Ishikawa (cell line): ENCODE data around the gene TRPM3.

Experiments used
- CEBPB ChIP-seq: IDR thresholded peaks from 2 replicates; pipeline ENCODE4 v1.6.1; 2012
- CREB1 ChIP-seq: IDR thresholded peaks from 2 replicates; pipeline ENCODE4 v1.6.1; 2012; ENCODE audit warnings: low read depth
- EGR1 ChIP-seq: IDR thresholded peaks from 2 replicates; pipeline ENCODE4 v1.6.1; 2012
- EP300 ChIP-seq: IDR thresholded peaks from 2 replicates; pipeline ENCODE4 v1.6.1; 2012; ENCODE audit warnings: borderline replicate concordance
- FOXM1 ChIP-seq: IDR thresholded peaks from 2 replicates; pipeline ENCODE4 v1.6.1; 2012; ENCODE audit warnings: low read depth, borderline replicate concordance
- MAX ChIP-seq: IDR thresholded peaks from 2 replicates; pipeline ENCODE4 v1.6.1; 2012
- NFIC ChIP-seq: IDR thresholded peaks from 2 replicates; pipeline ENCODE4 v1.6.1; 2012
- RAD21 ChIP-seq: IDR thresholded peaks from 2 replicates; pipeline ENCODE4 v1.6.1; 2012; ENCODE audit warnings: low read depth
- REST ChIP-seq: IDR thresholded peaks from 2 replicates; pipeline ENCODE4 v1.6.1; 2012; ENCODE audit warnings: low read depth, mild to moderate bottlenecking
- TAF1 ChIP-seq: IDR thresholded peaks from 2 replicates; pipeline ENCODE4 v1.6.1; 2012; ENCODE audit warnings: low read depth, mild to moderate bottlenecking
- TCF12 ChIP-seq: IDR thresholded peaks from 2 replicates; pipeline ENCODE4 v1.6.1; 2012; ENCODE audit warnings: low read depth
- TEAD4 ChIP-seq: IDR thresholded peaks from 2 replicates; pipeline ENCODE4 v1.6.1; 2012
- USF1 ChIP-seq: IDR thresholded peaks from 2 replicates; pipeline ENCODE4 v1.6.1; 2012
- YY1 ChIP-seq: IDR thresholded peaks from 2 replicates; pipeline ENCODE4 v1.6.1; 2012; ENCODE audit warnings: low read depth
- ZBTB7A ChIP-seq: IDR thresholded peaks from 2 replicates; pipeline ENCODE4 v1.6.1; 2012; ENCODE audit warnings: low read depth

TRPM3 gene

GRCh38 chr9:71048280-71048679 lies 73.1 kb downstream of the TRPM3 start:
- peak; percentile 73 for TF ChIP-seq TCF12
- TF ChIP-seq TAF1, result no peak
- TF ChIP-seq CEBPB, result peak; percentile 35; the same call in 1 of the 2 replicates
- TF ChIP-seq FOXM1, result no peak; the same call in 1 of the 2 replicates
- no peak for TF ChIP-seq ZBTB7A
- TF ChIP-seq RAD21, result no peak
- TF ChIP-seq TEAD4, result peak; percentile 93
- peak; percentile 84 for TF ChIP-seq EP300
- TF ChIP-seq REST, result no peak
- TF ChIP-seq EGR1, result no peak
- no peak for TF ChIP-seq CREB1
- peak; percentile 53 for TF ChIP-seq MAX
- TF ChIP-seq USF1, result no peak
- 0 out of 2 replicates have a peak, but pooled peaks have one; percentile 29 for TF ChIP-seq YY1
- TF ChIP-seq NFIC, result peak; percentile 84

GRCh38 chr9:71042448-71042990 lies 78.9 kb downstream of the TRPM3 start:
- TF ChIP-seq TAF1 (no peak), MAX (no peak), EGR1 (no peak), NFIC (no peak), YY1 (no peak), ZBTB7A (no peak), TEAD4 (no peak), TCF12 (no peak), CREB1 (no peak), RAD21 (no peak), EP300 (no peak), CEBPB (no peak), USF1 (no peak), REST (no peak)

- TF ChIP-seq RAD21 (no peak), CEBPB (no peak), TCF12 (no peak), ZBTB7A (no peak), YY1 (no peak), TEAD4 (no peak)
These were observed 83.9 kb downstream of the TRPM3 start for GRCh38 chr9:71037521-71037920.

GRCh38 chr9:71036501-71036900 lies 84.9 kb downstream of the TRPM3 start:
- TF ChIP-seq NFIC (peak; percentile 89), CEBPB (peak; percentile 35; the same call in 1 of the 2 replicates), TEAD4 (no peak), REST (no peak), EP300 (no peak), EGR1 (no peak), MAX (no peak)
